Measurements from ENCODE around the gene TBX1. TPM values are rescaled to one million over a fixed set of nuclear protein-coding genes. Genes with fewer than 3 reads are reported as not detected.

The TBX1 gene
- total RNA-seq, 1 donor: not detected

DNA sequence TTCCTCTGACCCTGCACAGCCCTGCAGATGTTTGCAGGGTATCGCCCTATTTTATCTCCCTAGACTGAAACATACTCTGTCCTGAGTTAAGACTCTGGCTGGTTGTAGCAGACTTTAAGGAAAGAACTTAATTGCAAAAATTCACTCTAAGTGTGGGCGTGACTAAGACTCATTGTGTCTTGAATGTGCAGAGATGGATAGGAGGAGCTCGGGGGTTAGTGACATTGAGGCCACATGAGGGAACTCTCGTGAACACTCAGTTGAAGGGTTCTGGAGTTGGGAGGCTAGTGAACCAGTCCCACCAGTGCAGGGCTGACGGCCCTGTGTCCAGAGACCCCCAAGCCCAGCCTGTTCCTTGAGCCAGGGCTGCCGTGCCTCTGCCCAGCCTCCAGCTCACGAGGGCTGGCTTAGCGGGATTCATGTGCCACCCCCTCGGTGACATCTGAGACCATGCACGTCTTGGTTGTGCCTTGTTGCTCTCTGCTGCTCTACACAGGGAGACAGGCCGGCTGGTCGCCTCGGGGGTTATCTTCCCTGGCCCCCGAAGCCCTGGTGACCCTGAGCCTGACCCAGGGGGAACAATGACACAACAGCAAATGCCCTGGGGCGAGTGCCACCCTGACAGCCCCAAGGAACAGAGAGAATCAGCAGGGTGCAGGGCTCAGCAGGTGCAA is 11.4 kb upstream of the TBX1 start:
- Histone ChIP-seq H3K9me3 (ENCODE audit: low read depth, low read length) (no peaks in the 10 kb centered on the region), H3K27ac (ENCODE audit: low read depth, low read length) (no peak overlapping the region), H4K20me1 (ENCODE audit: insufficient read depth, low read length) (no peaks in the 10 kb centered on the region), H3K4me2 (ENCODE audit: insufficient read depth, low read length) (no peak overlapping the region), H3K36me3 (ENCODE audit: insufficient read depth, low read length) (no peaks in the 10 kb centered on the region), H3K4me1 (ENCODE audit: insufficient read depth, low read length) (no peaks in the 10 kb centered on the region), H3K27me3 (ENCODE audit: insufficient read depth, low read length) (peaks cover 22% of the 10 kb centered on the region), H2AFZ (ENCODE audit: low read length) (no peak overlapping the region), H3K79me2 (ENCODE audit: insufficient read depth, low read length) (no peaks in the 10 kb centered on the region), H3K4me3 (ENCODE audit: insufficient read depth, low read length) (no peak overlapping the region)
- no peak for DNase-seq (ENCODE audit: insufficient read length, low spot score, missing footprints)
- TF ChIP-seq, protein P1, sequence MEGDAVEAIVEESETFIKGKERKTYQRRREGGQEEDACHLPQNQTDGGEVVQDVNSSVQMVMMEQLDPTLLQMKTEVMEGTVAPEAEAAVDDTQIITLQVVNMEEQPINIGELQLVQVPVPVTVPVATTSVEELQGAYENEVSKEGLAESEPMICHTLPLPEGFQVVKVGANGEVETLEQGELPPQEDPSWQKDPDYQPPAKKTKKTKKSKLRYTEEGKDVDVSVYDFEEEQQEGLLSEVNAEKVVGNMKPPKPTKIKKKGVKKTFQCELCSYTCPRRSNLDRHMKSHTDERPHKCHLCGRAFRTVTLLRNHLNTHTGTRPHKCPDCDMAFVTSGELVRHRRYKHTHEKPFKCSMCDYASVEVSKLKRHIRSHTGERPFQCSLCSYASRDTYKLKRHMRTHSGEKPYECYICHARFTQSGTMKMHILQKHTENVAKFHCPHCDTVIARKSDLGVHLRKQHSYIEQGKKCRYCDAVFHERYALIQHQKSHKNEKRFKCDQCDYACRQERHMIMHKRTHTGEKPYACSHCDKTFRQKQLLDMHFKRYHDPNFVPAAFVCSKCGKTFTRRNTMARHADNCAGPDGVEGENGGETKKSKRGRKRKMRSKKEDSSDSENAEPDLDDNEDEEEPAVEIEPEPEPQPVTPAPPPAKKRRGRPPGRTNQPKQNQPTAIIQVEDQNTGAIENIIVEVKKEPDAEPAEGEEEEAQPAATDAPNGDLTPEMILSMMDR (IDR thresholded peaks at IDR 0.05; ENCODE audit: extremely low read depth, low read depth, low read length): no peak

DNA sequence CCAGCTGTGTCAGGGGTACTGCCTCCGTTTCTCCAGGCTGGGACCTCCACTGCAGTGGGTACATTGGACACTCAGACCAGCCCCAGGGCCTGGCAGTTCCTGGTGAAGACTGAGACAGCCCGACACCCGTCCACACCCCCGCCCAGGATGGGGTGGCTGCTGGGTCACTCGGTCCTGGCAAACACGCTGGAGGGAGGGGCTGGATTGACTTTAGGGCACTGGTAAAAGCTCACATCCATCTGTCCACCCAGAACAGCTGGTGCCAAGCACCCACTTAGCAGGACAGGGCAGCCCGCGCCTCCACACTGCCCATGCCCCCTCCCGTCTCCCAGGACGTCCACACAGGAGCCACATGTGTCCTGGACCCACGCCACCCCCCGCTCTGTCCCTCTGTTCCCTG is 10.7 kb upstream of the TBX1 start:
- no peak for DNase-seq (ENCODE audit: insufficient read length, low spot score, missing footprints)
- Histone ChIP-seq H3K27ac (ENCODE audit: low read depth, low read length) (no peak overlapping the region), H3K4me2 (ENCODE audit: insufficient read depth, low read length) (no peak overlapping the region), H3K4me3 (ENCODE audit: insufficient read depth, low read length) (no peak overlapping the region), H3K36me3 (ENCODE audit: insufficient read depth, low read length) (no peaks in the 10 kb centered on the region), H3K9me3 (ENCODE audit: low read depth, low read length) (no peaks in the 10 kb centered on the region), H4K20me1 (ENCODE audit: insufficient read depth, low read length) (no peaks in the 10 kb centered on the region), H3K4me1 (ENCODE audit: insufficient read depth, low read length) (no peaks in the 10 kb centered on the region), H3K79me2 (ENCODE audit: insufficient read depth, low read length) (no peaks in the 10 kb centered on the region), H2AFZ (ENCODE audit: low read length) (no peak overlapping the region), H3K27me3 (ENCODE audit: insufficient read depth, low read length) (peaks cover 30% of the 10 kb centered on the region)
- TF ChIP-seq, protein P1 (IDR thresholded peaks at IDR 0.05; ENCODE audit: extremely low read depth, low read depth, low read length): no peak

DNA sequence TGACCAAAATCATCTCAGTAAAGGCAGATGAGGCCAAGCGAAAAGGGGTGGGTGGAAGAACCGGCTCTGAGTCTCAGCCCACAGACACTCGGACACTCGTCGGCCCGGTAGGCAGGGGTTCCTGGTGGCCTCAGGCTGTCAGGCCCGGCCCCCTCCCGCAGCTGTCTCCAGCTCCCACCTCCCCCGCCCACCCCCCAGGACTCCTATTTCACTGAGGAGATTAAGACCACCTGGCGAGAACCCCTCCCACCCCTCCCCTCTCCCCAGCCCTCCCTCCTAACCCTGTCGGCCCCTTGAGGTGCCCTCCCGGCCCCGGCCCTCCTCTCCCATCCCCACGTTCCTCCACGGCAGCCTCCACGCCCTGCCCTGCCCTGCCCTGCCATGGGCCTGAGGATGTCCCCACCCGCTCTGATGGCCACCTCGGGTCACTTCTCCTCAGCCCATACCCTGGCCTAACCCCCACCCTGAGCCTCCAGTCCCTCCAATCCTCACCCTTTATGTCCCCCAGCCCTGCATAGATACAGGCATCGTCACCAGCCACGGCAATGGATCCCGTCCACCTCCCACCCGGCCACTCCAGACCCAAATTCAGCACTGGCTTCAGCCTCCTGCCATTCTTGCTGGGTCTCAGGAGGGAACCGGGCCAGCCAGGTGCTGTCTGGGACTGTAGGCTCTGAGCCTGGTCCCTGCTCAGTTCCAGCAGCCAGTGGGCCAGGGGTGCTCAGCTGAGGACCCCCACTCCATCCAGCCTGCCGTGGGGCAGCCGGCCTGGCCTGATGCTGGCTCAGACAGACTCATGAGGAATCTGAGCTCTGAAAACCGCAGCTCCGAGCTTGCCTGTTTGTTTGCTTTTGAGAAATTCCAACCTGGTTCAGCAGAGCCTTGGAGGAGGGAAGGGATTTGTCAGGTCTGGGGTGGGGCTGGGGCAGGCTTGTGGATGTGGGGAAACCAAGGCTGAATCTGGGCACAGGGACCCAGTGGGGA is 9.8 kb upstream of the TBX1 start:
- Histone ChIP-seq H3K79me2 (ENCODE audit: insufficient read depth, low read length) (no peaks in the 10 kb centered on the region), H4K20me1 (ENCODE audit: insufficient read depth, low read length) (no peaks in the 10 kb centered on the region), H3K36me3 (ENCODE audit: insufficient read depth, low read length) (no peaks in the 10 kb centered on the region), H3K4me1 (ENCODE audit: insufficient read depth, low read length) (no peaks in the 10 kb centered on the region), H2AFZ (ENCODE audit: low read length) (no peak overlapping the region), H3K4me2 (ENCODE audit: insufficient read depth, low read length) (no peak overlapping the region), H3K9me3 (ENCODE audit: low read depth, low read length) (no peaks in the 10 kb centered on the region), H3K4me3 (ENCODE audit: insufficient read depth, low read length) (no peak overlapping the region), H3K27me3 (ENCODE audit: insufficient read depth, low read length) (peaks cover 38% of the 10 kb centered on the region), H3K27ac (ENCODE audit: low read depth, low read length) (no peak overlapping the region)
- no peak for DNase-seq (ENCODE audit: insufficient read length, low spot score, missing footprints)
- TF ChIP-seq, protein P1 (IDR thresholded peaks at IDR 0.05; ENCODE audit: extremely low read depth, low read depth, low read length): no peak
